H1 (cell line): Measurements from ENCODE around the gene HP1BP3. TPM values are rescaled to one million over a fixed set of nuclear protein-coding genes. Genes with fewer than 3 reads are reported as not detected.

Source experiments
- CTCF ChIA-PET: fragments of 300-600 bp; sonication (Branson Sonifier 250); formaldehyde crosslinking; loops from one replicate; lab custom pipeline; 2021; ENCODE audit not compliant: partially characterized antibody; lab: Charles Lee
- POLR2A ChIA-PET: fragments of 300-600 bp; sonication (Branson Sonifier 250); formaldehyde crosslinking; loops from one replicate; lab custom pipeline; 2021; ENCODE audit warnings: inconsistent platforms; ENCODE audit not compliant: partially characterized antibody; lab: Charles Lee
- DNase-seq, 2 experiments: peaks; one replicate each; pipeline versions ENCODE4 v3.0.0 to v3.0.0-alpha.2; 2010 to 2022; ENCODE audit warnings: low spot score in 2 of 2, low read depth in 1 of 2, mixed read lengths in 1 of 2
- FAIRE-seq: peaks from 2 replicates; lab custom pipeline; 2011; peaks lifted over from hg19 to GRCh38; lab: Jason Lieb, UNC
- H2AFZ ChIP-seq: 2 replicates; pipeline ENCODE4 v1.8.1; 2012; ENCODE audit warnings: low read length, inconsistent platforms
- H2AK5ac ChIP-seq: 2 replicates; pipeline ENCODE4 v1.6.1; 2013; ENCODE audit warnings: low read depth, low read length
- H2BK120ac ChIP-seq: replicated peaks from 2 replicates; pipeline ENCODE3; 2013; ENCODE audit warnings: low read depth, low read length, inconsistent platforms
- H2BK12ac ChIP-seq: 2 replicates; pipeline ENCODE4 v1.6.1; 2013; ENCODE audit warnings: low read depth, low read length
- H2BK15ac ChIP-seq: 2 replicates; pipeline ENCODE4 v1.6.1; 2013; ENCODE audit warnings: low read length
- H2BK20ac ChIP-seq: 2 replicates; pipeline ENCODE4 v1.6.1; 2013; ENCODE audit warnings: low read length
- H2BK5ac ChIP-seq: 2 replicates; pipeline ENCODE4 v1.6.1; 2013; ENCODE audit warnings: low read depth, low read length
- H3K14ac ChIP-seq: 2 replicates; pipeline ENCODE4 v1.6.1; 2013; ENCODE audit warnings: inconsistent platforms; ENCODE audit not compliant: insufficient read length
- H3K18ac ChIP-seq: 2 replicates; pipeline ENCODE4 v1.6.1; 2013; ENCODE audit warnings: low read length; ENCODE audit errors: extremely low read depth
- H3K23ac ChIP-seq: 2 replicates; pipeline ENCODE4 v1.6.1; 2013; ENCODE audit warnings: inconsistent platforms; ENCODE audit not compliant: insufficient read length
- H3K23me2 ChIP-seq: 2 replicates; pipeline ENCODE4 v1.6.1; 2013; ENCODE audit warnings: low read depth, low read length
- H3K27ac ChIP-seq: 2 replicates; pipeline ENCODE4 v1.6.1; 2011; ENCODE audit warnings: low read depth, low read length, inconsistent platforms
- H3K27me3 ChIP-seq, 4 experiments: replicated peaks in 1 of 4; 1 replicate in 1 of 4; 2 replicates in 3 of 4; pipeline versions ENCODE4 v1.6.1 to v1.8.1; 2011 to 2013; ENCODE audit warnings: low read length in 3 of 4, mild to moderate bottlenecking in 3 of 4, inconsistent platforms in 2 of 4, mixed read lengths in 2 of 4, moderate library complexity in 1 of 4; ENCODE audit not compliant: control insufficient read depth in 3 of 4, insufficient read depth in 3 of 4; ENCODE audit errors: extremely low read depth in 1 of 4
- H3K36me3 ChIP-seq, 4 experiments: 2 replicates each; pipeline versions ENCODE4 v1.6.1 to v1.8.1; 2011 to 2013; ENCODE audit warnings: mild to moderate bottlenecking in 4 of 4, low read length in 3 of 4, moderate library complexity in 2 of 4, control low read depth in 1 of 4, inconsistent platforms in 1 of 4; ENCODE audit not compliant: insufficient read depth in 4 of 4, control insufficient read depth in 2 of 4
- H3K4ac ChIP-seq: replicated peaks from 2 replicates; pipeline ENCODE3; 2013; ENCODE audit warnings: low read length, low read depth, mixed read lengths, inconsistent platforms; ENCODE audit not compliant: insufficient read length
- H3K4me1 ChIP-seq, 4 experiments: replicated peaks in 1 of 4; 1 replicate in 1 of 4; 2 replicates in 3 of 4; pipeline versions ENCODE4 v1.6.1 to v1.8.1; 2011 to 2013; ENCODE audit warnings: low read length in 3 of 4, inconsistent platforms in 2 of 4, mixed read lengths in 1 of 4; ENCODE audit not compliant: insufficient read depth in 4 of 4, control insufficient read depth in 3 of 4
- H3K4me2 ChIP-seq, 2 experiments: 2 replicates each; pipeline versions ENCODE4 v1.6.1 to v1.8.1; 2011 to 2013; ENCODE audit warnings: low read depth in 2 of 2, low read length in 2 of 2, control low read depth in 1 of 2, inconsistent platforms in 1 of 2, mild to moderate bottlenecking in 1 of 2; ENCODE audit not compliant: insufficient read depth in 1 of 2
- H3K4me3 ChIP-seq, 4 experiments: fragments of 200-600, 300-600 bp in 1 of 4; sonication (generic), shearing (Covaris generic), sonication (Bioruptor Twin) in 1 of 4; 2 replicates each; pipeline versions ENCODE4 v1.5.1 to v1.8.1; 2011 to 2016; ENCODE audit warnings: low read length in 4 of 4, low read depth in 3 of 4, control low read depth in 2 of 4, inconsistent platforms in 2 of 4, mild to moderate bottlenecking in 2 of 4, mixed read lengths in 1 of 4, moderate library complexity in 1 of 4; ENCODE audit not compliant: insufficient read depth in 2 of 4; ENCODE audit errors: extremely low read depth in 1 of 4
- H3K56ac ChIP-seq: replicated peaks from 2 replicates; pipeline ENCODE3; 2013; ENCODE audit warnings: low read depth, mild to moderate bottlenecking, mixed read lengths, low read length, inconsistent platforms; ENCODE audit not compliant: insufficient read length
- H3K79me1 ChIP-seq: 2 replicates; pipeline ENCODE4 v1.6.1; 2013; ENCODE audit warnings: low read depth, low read length, control low read depth
- H3K79me2 ChIP-seq, 2 experiments: 2 replicates each; pipeline versions ENCODE4 v1.6.1 to v1.8.1; 2012 to 2013; ENCODE audit warnings: low read length in 2 of 2, mild to moderate bottlenecking in 2 of 2, inconsistent platforms in 1 of 2; ENCODE audit not compliant: insufficient read depth in 2 of 2, control insufficient read depth in 1 of 2
- H3K9ac ChIP-seq, 4 experiments: replicated peaks in 1 of 4; 1 replicate in 1 of 4; 2 replicates in 3 of 4; pipeline versions ENCODE4 v1.6.1 to v1.8.1; 2011 to 2013; ENCODE audit warnings: low read depth in 3 of 4, low read length in 3 of 4, control low read depth in 2 of 4, mild to moderate bottlenecking in 2 of 4, moderate library complexity in 2 of 4, inconsistent platforms in 1 of 4; ENCODE audit errors: extremely low read depth in 1 of 4
- H3K9me3 ChIP-seq, 2 experiments: 2 replicates each; pipeline versions ENCODE4 v1.6.1 to v1.8.1; 2012 to 2013; ENCODE audit warnings: mild to moderate bottlenecking in 2 of 2, moderate library complexity in 2 of 2, control low read depth in 1 of 2, inconsistent platforms in 1 of 2, low read depth in 1 of 2, low read length in 1 of 2, mixed read lengths in 1 of 2; ENCODE audit not compliant: insufficient read depth in 2 of 2
- H4K20me1 ChIP-seq, 2 experiments: replicated peaks in 1 of 2; 2 replicates each; pipeline versions ENCODE3 to v1.8.1; 2011 to 2013; ENCODE audit warnings: inconsistent platforms in 2 of 2, low read length in 2 of 2, mild to moderate bottlenecking in 1 of 2; ENCODE audit not compliant: insufficient read depth in 2 of 2, control insufficient read depth in 1 of 2
- H4K5ac ChIP-seq: 2 replicates; pipeline ENCODE4 v1.6.1; 2013; ENCODE audit warnings: low read length, low read depth, mixed read lengths, inconsistent platforms; ENCODE audit not compliant: insufficient read length
- H4K8ac ChIP-seq: 2 replicates; pipeline ENCODE4 v1.8.0; 2013; ENCODE audit warnings: mild to moderate bottlenecking, moderate library complexity, low read length, inconsistent platforms; ENCODE audit not compliant: insufficient read depth; ENCODE audit errors: extremely low read depth
- H4K91ac ChIP-seq: replicated peaks from 2 replicates; pipeline ENCODE3; 2013; ENCODE audit warnings: low read length, mixed read lengths, inconsistent platforms; ENCODE audit not compliant: insufficient read length
- TCF12 ChIP-seq: IDR thresholded peaks from 2 replicates; pipeline ENCODE4 v1.6.1; 2011; ENCODE audit warnings: low read depth, mild to moderate bottlenecking, low read length
- WGBS, 2 experiments: shearing (Covaris generic) in 1 of 2; methylation state at CpG; one replicate each; pipeline versions ENCODE4 v1.1.6 to v1.1.7; 2013 to 2015; ENCODE audit warnings: low lambda C conversion rate in 2 of 2, mixed read lengths in 2 of 2, inconsistent platforms in 1 of 2, low coverage in 1 of 2, missing lambda C conversion rate in 1 of 2; ENCODE audit not compliant: insufficient replicate concordance in 2 of 2, insufficient coverage in 1 of 2, insufficient read length in 1 of 2; ENCODE audit errors: extremely low coverage in 1 of 2, missing lambda C conversion rate in 1 of 2; 5-methylcytosine and 5-hydroxymethylcytosine counted together
- polyA plus RNA-seq, 7 experiments: library from polyadenylated mRNA; depleted of rRNA in 3 of 7; stranded (reverse) in 5 of 7; unstranded in 2 of 7; fragments of >200 nt in 5 of 7; fragments of 200-250 nt in 2 of 7; gene quantifications; 1 replicate in 5 of 7; 2 replicates in 1 of 7; 4 replicates in 1 of 7; pipeline versions ENCODE4 v1.2.1 to v1.2.3, GENCODE V29; 2011 to 2013; ENCODE audit warnings: missing spikeins in 2 of 7, mixed read lengths in 2 of 7
- total RNA-seq: library from RNA; stranded (reverse); fragmentation: NEBNext Ultra II Directional; extraction: Animal tissue kit (Norgen Biotek cat#: 25700); gene quantifications from 2 replicates; pipeline ENCODE4 v1.2.1, GENCODE V29; 2021

Gene HP1BP3
- total and polyA plus RNA-seq, 2 of the 8 experiments (the other 6 are each of a cell fraction or from before 2014, with no cell fraction given), result 47.4 to 125 TPM

- CTCF ChIA-PET, result no interaction called here
- Histone ChIP-seq H4K20me1 (no peaks in the 10 kb centered on the region), H4K91ac (no peak overlapping the region), H3K14ac (no peak overlapping the region), H3K23ac (no peak overlapping the region), H4K5ac (no peak overlapping the region), H3K4me1 (peaks cover 0 to 3% (median 2%) of the 10 kb centered on the region in 4 experiments; a peak in 3 of 7 replicates), H2BK20ac (no peak overlapping the region), H3K18ac (no peak overlapping the region), H3K23me2 (no peaks in the 10 kb centered on the region), H2BK12ac (no peak overlapping the region), H2BK15ac (no peak overlapping the region), H3K4me3 (no peak overlapping the region), H2AK5ac (no peak overlapping the region), H2AFZ (no peak overlapping the region), H3K9me3 (no peaks in the 10 kb centered on the region), H2BK120ac (no peak overlapping the region), H3K4ac (no peak overlapping the region), H3K56ac (no peak overlapping the region), H3K9ac (no peak overlapping the region), H4K8ac (no peak overlapping the region), H3K79me2 (no peaks in the 10 kb centered on the region), H3K27me3 (no peaks in the 10 kb centered on the region), H2BK5ac (no peak overlapping the region), H3K4me2 (no peak overlapping the region), H3K79me1 (no peaks in the 10 kb centered on the region), H3K36me3 (no peaks in the 10 kb centered on the region), H3K27ac (no peak overlapping the region)
- DNase-seq (no peak), FAIRE-seq (no peak)
- 97% methylated on average over 4 of the region's 4 CpGs; no CpG with 5 or more reads in 1 of the 2 experiments for WGBS, 2 experiments
- POLR2A ChIA-PET, result no interaction called here
- no peak for TF ChIP-seq TCF12
Observed at GRCh38 chr1:20793236-20793635, 6.1 kb upstream of the HP1BP3 start.
